Measurements from ENCODE around the gene KSR2. TPM values are rescaled to one million over a fixed set of nuclear protein-coding genes. Genes with fewer than 3 reads are reported as not detected.

The KSR2 gene
- total and polyA plus RNA-seq, 4 donors, result 0.09 to 1.8 (median 0.37) TPM

DNA sequence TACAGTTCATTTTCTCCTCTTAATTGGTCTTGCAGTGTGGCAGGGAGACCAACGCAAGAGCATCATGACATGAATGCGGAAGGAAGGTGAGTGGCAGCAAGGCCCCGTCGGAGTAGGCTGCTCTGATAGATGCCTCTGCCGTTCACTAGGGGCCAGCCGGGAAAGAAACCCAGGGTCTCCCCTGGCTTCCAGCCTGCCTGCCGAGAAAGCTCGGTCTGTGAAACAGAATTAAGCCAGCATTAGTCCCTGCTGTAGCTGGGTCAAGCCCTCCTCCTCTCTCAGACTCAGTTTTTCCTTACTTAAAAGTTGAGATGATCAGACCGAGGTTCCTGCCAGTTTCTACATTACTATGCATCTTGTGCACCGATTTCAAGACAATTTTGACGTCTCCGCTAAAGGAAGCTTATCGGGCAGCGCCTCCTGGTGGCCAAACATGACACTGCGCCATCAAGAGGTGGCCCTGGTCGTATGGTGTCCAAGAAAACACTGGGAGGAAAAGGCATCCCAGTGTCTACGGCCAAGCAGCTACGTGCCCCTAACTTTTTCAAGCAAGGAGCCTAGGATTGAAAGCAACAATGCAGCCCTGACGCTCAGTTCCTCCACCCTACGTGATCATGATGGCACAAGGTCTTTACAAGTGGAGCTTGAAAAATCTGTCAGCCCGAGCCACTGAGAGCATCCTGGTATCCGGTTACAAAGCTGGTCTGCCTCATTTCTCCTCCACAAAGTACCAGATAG, 131.6 kb downstream of the KSR2 start:
- Histone ChIP-seq H3K4me3 (no peak overlapping the region), H3K4me1 (ENCODE audit: control insufficient read depth in 5 of 5, insufficient read depth in 5 of 5, low read length in 5 of 5) (no peaks in the 10 kb centered on the region), H3K27me3 (ENCODE audit: control insufficient read depth in 3 of 3, insufficient read depth in 3 of 3, low read length in 2 of 3) (peaks cover 3 to 5% (median 3%) of the 10 kb centered on the region in 3 donors), H3K27ac (ENCODE audit: low read depth in 1 of 2, low read length in 1 of 2) (no peak overlapping the region), H3K9ac (ENCODE audit: insufficient read depth in 1 of 2, low read length in 2 of 2) (no peak overlapping the region), H3K9me3 (ENCODE audit: control insufficient read depth in 4 of 4, insufficient read depth in 3 of 4, low read length in 3 of 4) (no peaks in the 10 kb centered on the region), H3K36me3 (ENCODE audit: control insufficient read depth in 4 of 4, insufficient read depth in 4 of 4, low read length in 4 of 4) (no peaks in the 10 kb centered on the region)
- 8 to 10% methylated on average over 22 of the region's 22 CpGs for WGBS, 2 donors
- TF ChIP-seq, protein P1, sequence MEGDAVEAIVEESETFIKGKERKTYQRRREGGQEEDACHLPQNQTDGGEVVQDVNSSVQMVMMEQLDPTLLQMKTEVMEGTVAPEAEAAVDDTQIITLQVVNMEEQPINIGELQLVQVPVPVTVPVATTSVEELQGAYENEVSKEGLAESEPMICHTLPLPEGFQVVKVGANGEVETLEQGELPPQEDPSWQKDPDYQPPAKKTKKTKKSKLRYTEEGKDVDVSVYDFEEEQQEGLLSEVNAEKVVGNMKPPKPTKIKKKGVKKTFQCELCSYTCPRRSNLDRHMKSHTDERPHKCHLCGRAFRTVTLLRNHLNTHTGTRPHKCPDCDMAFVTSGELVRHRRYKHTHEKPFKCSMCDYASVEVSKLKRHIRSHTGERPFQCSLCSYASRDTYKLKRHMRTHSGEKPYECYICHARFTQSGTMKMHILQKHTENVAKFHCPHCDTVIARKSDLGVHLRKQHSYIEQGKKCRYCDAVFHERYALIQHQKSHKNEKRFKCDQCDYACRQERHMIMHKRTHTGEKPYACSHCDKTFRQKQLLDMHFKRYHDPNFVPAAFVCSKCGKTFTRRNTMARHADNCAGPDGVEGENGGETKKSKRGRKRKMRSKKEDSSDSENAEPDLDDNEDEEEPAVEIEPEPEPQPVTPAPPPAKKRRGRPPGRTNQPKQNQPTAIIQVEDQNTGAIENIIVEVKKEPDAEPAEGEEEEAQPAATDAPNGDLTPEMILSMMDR (IDR thresholded peaks at IDR 0.05; ENCODE audit: control extremely low read depth, extremely low read depth), result peak; percentile 94
- peak; percentile 74 to 79 (median 76) for DNase-seq
- no peak for ATAC-seq (ENCODE audit: insufficient read depth, low FRiP score)

DNA sequence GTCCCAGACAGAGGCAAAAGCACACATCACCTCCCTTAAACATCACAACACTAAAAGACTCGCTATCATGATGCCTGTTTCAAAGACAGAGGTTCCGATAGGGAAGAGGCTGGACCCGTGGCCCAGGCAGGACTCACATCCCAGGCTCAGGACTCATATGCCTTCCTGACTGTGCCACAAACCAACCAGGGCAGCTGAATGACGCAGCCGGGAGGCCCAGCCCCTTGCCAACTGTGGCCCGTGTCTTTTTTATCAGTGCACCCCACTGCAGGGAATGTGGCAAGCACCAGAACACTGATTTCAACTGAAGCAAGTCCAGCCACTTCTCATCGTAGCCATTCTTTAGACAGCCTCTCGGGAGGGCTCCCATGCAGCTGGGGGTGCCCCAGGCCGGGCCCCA, 132.3 kb downstream of the KSR2 start:
- TF ChIP-seq, protein P1 (IDR thresholded peaks at IDR 0.05; ENCODE audit: control extremely low read depth, extremely low read depth), result no peak
- Histone ChIP-seq H3K9me3 (ENCODE audit: control insufficient read depth in 4 of 4, insufficient read depth in 3 of 4, low read length in 3 of 4) (no peaks in the 10 kb centered on the region), H3K27ac (ENCODE audit: low read depth in 1 of 2, low read length in 1 of 2) (no peak overlapping the region), H3K27me3 (ENCODE audit: control insufficient read depth in 3 of 3, insufficient read depth in 3 of 3, low read length in 2 of 3) (peaks cover 3 to 5% (median 3%) of the 10 kb centered on the region in 3 donors), H3K9ac (ENCODE audit: insufficient read depth in 1 of 2, low read length in 2 of 2) (no peak overlapping the region), H3K4me3 (no peak overlapping the region), H3K36me3 (ENCODE audit: control insufficient read depth in 4 of 4, insufficient read depth in 4 of 4, low read length in 4 of 4) (no peaks in the 10 kb centered on the region), H3K4me1 (ENCODE audit: control insufficient read depth in 5 of 5, insufficient read depth in 5 of 5, low read length in 5 of 5) (no peaks in the 10 kb centered on the region)
- WGBS, 2 donors, result 80 to 82% methylated on average over 9 of the region's 9 CpGs
- no peak for ATAC-seq (ENCODE audit: insufficient read depth, low FRiP score)
- DNase-seq, result no peak

DNA sequence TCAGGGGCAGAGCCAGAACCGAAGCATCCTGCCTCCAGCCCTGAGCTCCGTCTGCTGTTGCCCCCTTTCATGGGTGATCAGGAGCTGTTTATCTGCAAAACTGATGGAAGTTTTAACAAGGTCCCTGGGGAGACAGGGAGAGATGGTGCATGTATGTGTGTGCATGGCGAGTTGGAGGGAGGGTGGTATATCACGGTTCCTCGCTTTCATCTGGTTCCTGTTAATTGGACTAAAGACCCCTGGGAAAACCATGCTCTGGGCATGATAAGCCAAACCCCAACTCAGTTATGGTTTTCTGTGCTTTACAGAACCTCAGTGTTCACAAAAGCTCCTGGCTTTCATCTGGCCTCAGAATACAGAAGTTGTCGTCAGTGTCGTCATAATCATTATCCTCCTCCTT, 133.6 kb downstream of the KSR2 start:
- H3K9me3 ChIP-seq (ENCODE audit: control insufficient read depth in 4 of 4, insufficient read depth in 3 of 4, low read length in 3 of 4), result no peaks in the 10 kb centered on the region
- H3K9ac ChIP-seq (ENCODE audit: insufficient read depth in 1 of 2, low read length in 2 of 2), result no peak overlapping the region
- WGBS, 2 donors, result 88 to 89% methylated on average over 7 of the region's 7 CpGs
- no peak overlapping the region for H3K4me3 ChIP-seq
- H3K27ac ChIP-seq (ENCODE audit: low read depth in 1 of 2, low read length in 1 of 2), result no peak overlapping the region
- H3K4me1 ChIP-seq (ENCODE audit: control insufficient read depth in 5 of 5, insufficient read depth in 5 of 5, low read length in 5 of 5), result no peaks in the 10 kb centered on the region
- TF ChIP-seq, protein P1 (IDR thresholded peaks at IDR 0.05; ENCODE audit: control extremely low read depth, extremely low read depth), result no peak
- no peak for ATAC-seq (ENCODE audit: insufficient read depth, low FRiP score)
- no peak for DNase-seq
- peaks cover 3 to 5% (median 3%) of the 10 kb centered on the region in 3 donors for H3K27me3 ChIP-seq (ENCODE audit: control insufficient read depth in 3 of 3, insufficient read depth in 3 of 3, low read length in 2 of 3)
- H3K36me3 ChIP-seq (ENCODE audit: control insufficient read depth in 4 of 4, insufficient read depth in 4 of 4, low read length in 4 of 4), result no peaks in the 10 kb centered on the region
